HG03442 (cell line): ENCODE measurements around the gene PRPF4.
"Not testable (repeated sequence)": the region's sequence is repeated elsewhere in the genome, so short reads cannot be mapped to it uniquely, and the experiment has no call there.

ENCODE experiments used
- ATAC-seq: cut with Tn5 transposase; IDR thresholded peaks from one replicate; pipeline ENCODE4 v1.9.1; 2021; ENCODE audit warnings: mild to moderate bottlenecking, moderate library complexity; ENCODE audit not compliant: unreplicated experiment

Gene PRPF4

GRCh38 chr9:113275157-113276131 lies at the start of gene PRPF4, which contains the start of gene CDC26:
PRPF4 (plus strand) TSS chr9:113275658; CDS start chr9:113275744, 86 bp downstream.
CDC26 (minus strand) TSS chr9:113275572; CDS start chr9:113272507, 3,065 bp downstream.
- ATAC-seq, result peak; percentile 97

- no peak for ATAC-seq
Measured at GRCh38 chr9:113227436-113227835, 48.0 kb upstream of the PRPF4 start.

GRCh38 chr9:113228130-113228665 lies 47.3 kb upstream of the PRPF4 start:
- no peak for ATAC-seq

- ATAC-seq, result no peak
Measured at GRCh38 chr9:113231701-113232100, 43.8 kb upstream of the PRPF4 start.

- not testable (repeated sequence) for ATAC-seq
Measured at GRCh38 chr9:113235701-113236255, 39.7 kb upstream of the PRPF4 start.

GRCh38 chr9:113237026-113237425 lies 38.4 kb upstream of the PRPF4 start:
- no peak for ATAC-seq

- no peak for ATAC-seq
Measured at GRCh38 chr9:113238202-113238858, 37.1 kb upstream of the PRPF4 start.

GRCh38 chr9:113238859-113239232 lies 36.6 kb upstream of the PRPF4 start:
- no peak for ATAC-seq

GRCh38 chr9:113241161-113241560 lies 34.3 kb upstream of the PRPF4 start:
- ATAC-seq, result no peak

GRCh38 chr9:113244556-113244955 lies 30.9 kb upstream of the PRPF4 start:
- ATAC-seq, result no peak

- no peak for ATAC-seq
Measured at GRCh38 chr9:113245894-113246293, 29.6 kb upstream of the PRPF4 start.

GRCh38 chr9:113246928-113247327 lies 28.5 kb upstream of the PRPF4 start:
- no peak for ATAC-seq

- no peak for ATAC-seq
Measured at GRCh38 chr9:113247640-113248039, 27.8 kb upstream of the PRPF4 start.

GRCh38 chr9:113249661-113250060 lies 25.8 kb upstream of the PRPF4 start:
- ATAC-seq, result not testable (repeated sequence)

- no peak for ATAC-seq
Measured at GRCh38 chr9:113250807-113251206, 24.7 kb upstream of the PRPF4 start.

GRCh38 chr9:113254991-113255390 lies 20.5 kb upstream of the PRPF4 start:
- no peak for ATAC-seq

- no peak for ATAC-seq
Measured at GRCh38 chr9:113255438-113255837, 20.0 kb upstream of the PRPF4 start.

GRCh38 chr9:113257863-113258262 lies 17.6 kb upstream of the PRPF4 start:
- no peak for ATAC-seq

- no peak for ATAC-seq
Measured at GRCh38 chr9:113258282-113258681, 17.2 kb upstream of the PRPF4 start.

GRCh38 chr9:113261917-113262671 lies 13.4 kb upstream of the PRPF4 start:
- no peak for ATAC-seq

- no peak for ATAC-seq
Measured at GRCh38 chr9:113266174-113266573, 9.3 kb upstream of the PRPF4 start.
